ENCODE data around the gene ARHGAP45. TPM values are rescaled to one million over a fixed set of nuclear protein-coding genes. Genes with fewer than 3 reads are reported as not detected.
A peak's percentile ranks its signal among the peaks of the same experiment; 100 is the strongest.

Gene ARHGAP45
- total RNA-seq, 1 donor from 2014 or later: 1.2 TPM

DNA sequence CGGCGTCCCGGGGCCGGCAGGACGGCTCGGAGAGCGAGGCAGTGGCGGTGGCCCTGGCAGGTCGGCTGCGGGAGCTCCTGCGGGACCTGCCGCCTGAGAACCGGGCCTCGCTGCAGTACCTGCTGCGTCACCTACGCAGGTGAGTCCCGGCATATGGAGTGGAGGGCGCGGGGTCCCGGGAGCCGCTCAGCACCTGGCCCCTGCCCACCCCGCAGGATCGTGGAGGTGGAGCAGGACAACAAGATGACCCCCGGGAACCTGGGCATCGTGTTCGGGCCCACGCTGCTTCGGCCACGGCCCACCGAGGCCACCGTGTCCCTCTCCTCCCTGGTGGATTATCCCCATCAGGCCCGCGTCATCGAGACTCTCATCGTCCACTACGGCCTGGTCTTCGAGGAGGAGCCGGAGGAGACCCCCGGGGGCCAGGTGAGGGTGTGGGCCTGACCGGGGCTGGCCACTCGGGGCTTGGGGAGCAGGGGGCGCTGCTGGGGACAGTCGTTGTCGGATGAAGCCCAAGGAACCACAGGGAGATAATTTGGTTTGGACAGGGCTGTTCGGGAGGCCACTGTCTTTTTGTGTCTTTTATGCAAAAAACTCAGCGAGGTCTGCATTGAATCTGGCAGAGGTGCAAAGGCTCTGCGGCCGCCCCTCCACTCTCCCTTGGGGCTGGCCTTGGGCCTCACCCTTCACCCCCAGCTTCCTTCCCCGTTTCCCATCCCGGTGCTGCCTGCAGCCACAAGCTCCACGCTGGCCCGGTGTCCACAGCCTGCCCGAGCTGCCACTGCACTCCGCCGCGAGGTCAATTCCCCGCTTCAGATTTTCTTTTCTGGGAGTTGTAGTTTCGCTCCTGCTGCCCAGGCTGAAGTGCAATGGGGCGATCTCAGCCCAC, 16.2 kb downstream of the ARHGAP45 start:
- no peak for FAIRE-seq
- no peak for DNase-seq (ENCODE audit: low spot score in 2 of 2)

DNA sequence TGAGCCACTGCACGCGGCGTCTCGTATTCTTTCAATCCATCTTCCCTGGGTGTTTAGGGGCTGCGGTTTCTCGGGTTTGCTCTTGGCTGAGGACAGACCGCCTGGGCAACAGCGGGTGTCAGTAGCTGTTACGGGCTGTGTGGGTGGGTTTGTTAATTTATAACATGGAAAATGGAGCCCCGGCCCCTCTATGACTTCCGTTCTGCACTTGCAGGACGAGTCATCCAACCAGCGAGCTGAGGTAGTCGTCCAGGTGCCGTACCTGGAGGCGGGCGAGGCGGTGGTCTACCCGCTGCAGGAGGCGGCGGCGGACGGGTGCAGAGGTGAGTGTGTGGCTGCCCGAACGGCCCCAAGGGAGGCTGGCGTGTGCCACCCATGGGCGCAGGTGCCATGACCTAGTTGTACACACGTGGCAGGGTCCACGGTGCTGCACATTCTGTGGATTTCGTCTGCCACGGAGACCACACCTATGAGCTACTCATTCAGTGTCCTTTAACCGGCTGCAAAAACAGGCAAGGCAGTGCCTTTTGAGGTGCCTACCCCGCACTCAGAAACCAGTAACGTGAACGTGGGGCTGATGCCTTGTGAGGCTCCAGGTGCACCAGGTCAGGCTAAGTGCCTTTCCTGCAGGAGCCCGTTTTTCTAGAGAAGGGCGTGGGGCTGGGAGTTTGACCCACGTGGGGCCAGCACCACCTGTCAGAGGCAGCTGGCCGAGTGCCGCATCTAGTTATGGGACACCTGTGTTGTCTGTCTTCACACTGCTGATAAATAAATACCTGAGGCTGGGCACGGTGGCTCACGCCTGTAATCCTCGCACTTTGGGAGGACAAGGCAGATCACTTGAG, 17.3 kb downstream of the ARHGAP45 start:
- FAIRE-seq (no peak), DNase-seq (ENCODE audit: low spot score in 2 of 2) (no peak)

DNA sequence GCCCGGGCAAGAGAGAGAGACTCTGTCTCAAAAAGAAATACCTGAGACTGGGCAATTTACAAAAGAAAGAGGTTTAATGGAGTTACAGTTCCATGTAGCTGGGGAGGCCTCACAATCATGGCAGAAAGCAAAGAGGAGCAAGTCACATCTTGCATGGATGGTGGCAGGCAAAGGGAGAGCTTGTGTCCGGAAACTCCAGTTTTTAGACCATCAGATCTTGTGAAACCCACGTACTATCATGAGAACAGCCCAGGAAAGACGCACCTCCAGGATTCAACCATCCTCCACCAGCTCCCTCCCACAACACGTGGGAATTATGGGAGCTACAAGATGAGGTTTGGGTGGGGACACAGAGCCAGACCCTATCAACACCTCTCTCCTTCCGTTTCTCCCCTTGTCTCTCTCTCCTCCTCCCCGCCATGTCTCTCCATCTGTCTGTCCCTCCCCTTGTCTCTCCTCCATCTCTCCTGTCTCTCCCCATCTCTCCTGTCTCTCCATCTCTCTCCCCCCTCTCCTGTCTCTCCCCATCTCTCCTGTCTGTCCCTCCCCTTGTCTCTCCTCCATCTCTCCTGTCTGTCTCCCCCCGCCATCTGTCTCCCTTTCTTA, 18.2 kb downstream of the ARHGAP45 start:
- FAIRE-seq (no peak), DNase-seq (ENCODE audit: low spot score in 2 of 2) (no peak)

DNA sequence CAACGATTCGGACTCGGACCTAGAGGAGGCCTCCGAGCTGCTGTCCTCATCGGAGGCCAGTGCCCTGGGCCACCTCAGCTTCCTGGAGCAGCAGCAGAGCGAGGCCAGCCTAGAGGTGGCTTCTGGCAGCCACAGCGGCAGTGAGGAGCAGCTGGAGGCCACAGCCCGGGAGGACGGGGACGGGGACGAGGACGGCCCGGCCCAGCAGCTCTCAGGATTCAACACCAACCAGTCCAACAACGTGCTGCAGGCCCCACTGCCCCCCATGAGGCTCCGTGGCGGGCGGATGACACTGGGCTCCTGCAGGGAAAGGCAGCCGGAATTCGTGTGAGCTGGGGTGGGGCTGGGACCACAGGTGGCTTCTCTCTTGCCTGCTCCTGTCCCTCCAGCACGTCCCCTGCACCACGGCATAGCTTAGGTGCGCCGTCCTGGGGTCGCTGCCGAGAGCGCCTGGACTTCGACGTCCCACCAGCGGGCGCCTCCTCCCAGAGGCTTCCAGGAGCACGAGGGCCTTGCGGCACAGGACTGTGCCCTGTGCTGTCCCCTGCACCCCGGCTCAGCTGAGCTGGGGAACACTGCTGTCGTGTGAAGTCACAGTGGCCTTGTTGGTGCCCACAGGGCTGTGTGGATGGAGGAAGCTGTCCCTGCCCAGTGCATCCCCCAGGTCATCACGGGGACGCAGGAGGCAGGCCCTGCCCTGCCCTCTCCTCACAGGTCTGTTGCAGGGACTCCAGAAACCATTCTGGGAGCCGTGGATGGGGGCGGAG, 18.9 kb downstream of the ARHGAP45 start:
- no peak for FAIRE-seq

DNA sequence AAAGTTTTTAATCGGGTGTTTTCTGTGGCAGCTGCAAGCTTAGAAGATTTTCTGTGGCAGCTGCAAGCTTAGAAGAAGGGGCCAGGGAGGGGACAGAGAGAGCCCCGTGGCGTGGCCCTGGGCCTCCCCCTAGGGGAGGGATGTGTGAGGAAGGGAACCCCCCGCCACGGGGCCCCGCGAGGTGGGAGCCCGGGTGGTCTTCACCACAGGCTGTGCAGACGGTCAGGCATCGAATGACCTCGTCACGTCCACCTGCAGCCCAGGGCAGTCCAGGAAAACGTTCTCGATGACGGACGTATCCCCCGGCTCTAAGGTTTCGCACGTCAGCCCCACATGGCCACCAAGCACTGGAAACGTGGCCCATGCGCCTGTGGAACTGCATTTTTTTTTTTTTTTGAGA, 19.6 kb downstream of the ARHGAP45 start:
- no peak for FAIRE-seq
- DNase-seq (ENCODE audit: low spot score in 2 of 2): no peak

More for the DNA sequence above, 18.9 kb downstream of the ARHGAP45 start:
- no peak for DNase-seq (ENCODE audit: low spot score in 2 of 2)

DNA sequence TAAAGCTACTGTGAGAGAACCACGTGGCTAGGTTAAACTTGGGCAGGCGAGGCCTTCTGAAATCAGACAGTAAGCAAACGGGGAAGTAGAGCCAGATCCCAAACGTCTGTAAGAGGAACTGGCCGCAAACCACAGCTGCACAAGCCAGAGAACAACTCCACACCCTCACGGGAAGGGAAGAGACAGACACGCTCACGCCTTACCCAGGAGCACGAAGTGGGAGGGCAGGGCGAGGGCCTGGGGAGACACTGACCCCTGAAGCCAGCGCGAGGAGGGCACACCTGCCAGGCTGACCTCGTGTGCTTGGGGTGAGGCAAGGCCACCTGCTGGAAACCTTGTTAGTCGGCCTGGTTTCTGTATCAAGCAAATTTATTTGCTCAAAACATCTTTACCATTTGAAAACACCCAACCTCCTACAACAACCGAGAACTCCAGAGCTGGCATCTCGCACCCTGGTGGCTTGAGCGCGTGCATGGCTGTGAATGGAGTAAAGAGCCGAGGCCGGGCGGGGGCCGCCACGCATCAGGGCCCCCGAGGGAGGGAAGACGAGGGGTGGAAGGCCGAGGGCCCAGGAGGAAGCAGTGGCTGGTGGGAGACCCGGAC, 20.9 kb downstream of the ARHGAP45 start:
- DNase-seq (ENCODE audit: low spot score in 2 of 2) (no peak), FAIRE-seq (no peak)

DNA sequence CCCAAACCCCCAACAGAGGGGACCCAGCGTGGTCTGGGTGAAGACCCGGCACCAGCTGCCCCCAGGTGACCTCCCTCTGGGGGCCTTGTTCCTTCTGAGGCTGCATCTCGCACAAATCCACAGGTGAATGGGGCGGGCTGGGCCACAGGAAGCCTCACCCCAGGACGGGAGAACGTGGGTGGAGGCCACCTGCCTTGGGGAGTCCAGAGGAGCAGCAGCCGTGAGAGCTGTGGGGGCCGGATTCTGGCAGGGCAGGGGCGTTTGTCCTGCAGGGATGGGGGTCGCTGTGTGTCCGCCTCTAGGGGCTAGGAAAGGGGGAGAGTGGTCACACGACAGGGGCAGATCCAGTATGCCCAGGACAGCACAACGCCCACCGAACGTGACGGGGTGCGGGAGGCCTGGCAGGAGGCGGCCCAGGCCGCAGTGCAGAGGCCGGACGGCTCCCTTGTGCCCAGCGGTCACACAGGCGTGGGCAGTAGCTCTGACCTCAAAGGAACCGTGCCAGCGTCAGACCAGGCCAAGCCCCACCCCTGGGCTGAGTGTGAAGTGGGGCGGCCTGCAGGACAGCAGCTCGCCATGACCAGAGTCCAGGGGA, 21.5 kb downstream of the ARHGAP45 start:
- DNase-seq (ENCODE audit: low spot score in 2 of 2) (no peak), FAIRE-seq (no peak)

DNA sequence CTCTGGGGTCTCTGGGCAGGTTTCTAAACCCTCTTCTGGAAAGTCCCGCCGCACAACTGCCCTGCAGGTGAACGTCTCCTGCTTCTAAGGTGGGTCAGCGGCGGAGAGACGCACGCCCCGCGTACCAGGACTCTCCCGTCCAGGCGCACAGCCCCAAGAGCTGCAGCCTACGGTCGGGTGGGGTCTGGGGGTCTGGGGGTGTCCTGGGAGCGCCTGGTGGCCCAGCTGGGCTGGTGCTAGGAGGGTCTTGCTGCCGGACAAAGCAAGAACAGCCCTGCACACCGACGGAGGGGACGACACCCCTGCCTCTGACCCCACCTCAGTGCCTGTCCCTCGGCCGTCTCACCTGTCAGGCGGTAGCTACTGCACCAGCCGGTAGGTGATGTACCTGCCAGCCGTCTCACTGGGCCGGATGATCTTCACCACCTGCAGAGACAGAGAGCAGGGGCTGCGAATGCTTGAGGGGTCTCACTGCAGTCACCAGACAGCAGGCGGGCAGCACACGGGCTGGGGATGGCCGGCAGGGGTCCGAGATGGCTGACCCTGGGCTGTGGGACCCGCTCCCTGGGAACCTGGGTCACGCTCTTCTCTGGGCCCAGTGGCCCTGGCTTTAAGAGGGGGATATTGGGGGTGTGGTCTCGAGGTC, 22.3 kb downstream of the ARHGAP45 start:
- no peak for FAIRE-seq
- no peak for DNase-seq (ENCODE audit: low spot score in 2 of 2)

DNA sequence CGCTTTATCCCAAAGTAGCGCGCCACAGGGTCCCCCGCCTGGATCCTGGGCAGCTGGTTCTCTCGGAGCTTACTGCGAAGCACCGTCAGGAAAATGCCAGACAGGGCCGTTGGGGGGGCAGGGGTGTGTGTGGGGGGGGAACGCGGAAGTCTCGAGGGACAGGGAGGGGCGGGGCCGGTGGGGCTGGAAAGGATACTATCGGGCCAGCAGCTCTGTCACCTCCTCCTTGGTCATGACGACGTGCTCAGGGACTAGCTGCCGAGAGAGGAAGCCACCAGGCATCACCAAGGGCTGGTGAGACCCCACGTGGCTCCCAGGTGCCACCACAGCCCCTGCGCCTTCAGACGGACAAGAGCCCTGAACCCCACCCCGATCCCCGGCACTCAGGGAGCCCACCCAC, 22.9 kb downstream of the ARHGAP45 start:
- FAIRE-seq (no peak), DNase-seq (ENCODE audit: low spot score in 2 of 2) (no peak)

DNA sequence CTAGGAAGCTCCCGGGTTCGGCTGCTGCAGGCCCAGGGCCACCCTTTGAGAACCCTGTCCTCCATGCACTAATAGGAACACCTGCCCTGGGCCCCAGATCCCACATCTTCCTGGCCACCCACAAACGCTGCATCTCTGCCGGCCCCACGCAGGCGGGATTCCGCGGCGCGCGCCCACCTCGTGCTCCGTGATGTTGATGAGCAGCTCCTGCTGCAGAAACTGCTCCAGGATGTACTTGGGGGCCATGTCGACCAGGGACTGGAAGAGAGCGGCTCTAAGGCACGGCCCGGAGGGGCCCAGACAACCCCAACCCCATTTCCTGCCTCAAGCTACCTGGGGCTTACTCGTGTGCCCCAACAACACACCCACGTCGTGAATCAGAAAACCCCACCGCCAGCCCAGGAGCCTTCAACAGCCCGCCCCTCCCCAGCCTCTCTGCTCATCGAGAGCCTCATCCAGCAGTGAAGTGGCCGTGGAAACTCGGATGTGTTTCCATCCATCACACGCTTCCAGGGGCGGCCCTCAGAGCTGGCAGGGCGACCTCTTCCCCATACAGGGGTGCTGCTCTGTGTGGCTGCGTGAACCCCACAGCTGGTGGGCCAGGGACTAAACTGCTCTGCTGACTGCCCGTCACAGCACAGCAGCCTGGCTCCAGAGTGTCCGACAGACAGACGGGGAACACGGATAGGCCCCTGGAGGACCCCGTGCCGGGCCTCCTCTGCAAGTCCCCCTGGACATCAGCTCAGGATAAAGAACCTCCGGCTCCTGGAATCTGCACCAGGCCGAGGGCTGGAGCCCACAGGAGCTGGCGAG, 24.0 kb downstream of the ARHGAP45 start:
- no peak for DNase-seq (ENCODE audit: low spot score in 2 of 2)
- no peak for FAIRE-seq

DNA sequence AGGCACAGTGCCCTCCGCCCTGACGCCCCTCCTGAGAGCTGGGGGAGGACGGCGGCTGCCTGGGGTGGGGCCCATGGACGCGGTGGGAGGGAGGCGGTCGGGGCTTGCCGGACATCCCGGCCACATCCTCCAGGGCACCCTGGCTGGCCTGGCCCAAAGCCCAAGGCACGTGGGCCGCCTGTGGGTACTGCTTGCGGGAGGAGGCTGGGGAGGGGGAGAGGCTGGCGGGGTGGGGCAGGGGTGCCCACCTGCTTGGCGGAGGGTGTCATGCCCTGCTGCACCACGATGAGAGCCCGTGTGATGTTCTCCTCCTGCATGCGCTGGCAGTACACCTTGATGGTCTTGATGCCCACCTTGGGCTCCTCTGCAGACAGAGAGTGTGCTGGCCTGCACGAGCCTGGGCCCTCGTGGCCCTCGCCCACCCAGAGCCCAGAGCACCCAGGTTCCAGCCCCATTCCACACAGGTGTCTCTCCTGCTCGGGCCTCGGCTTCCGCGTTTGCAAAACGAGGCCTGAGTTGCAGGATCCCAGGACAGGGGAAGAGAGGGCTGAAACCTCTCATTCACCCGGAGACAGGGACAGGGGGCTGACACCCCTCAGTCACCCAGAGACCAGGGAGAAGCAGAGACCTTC, 24.7 kb downstream of the ARHGAP45 start:
- FAIRE-seq: no peak

DNA sequence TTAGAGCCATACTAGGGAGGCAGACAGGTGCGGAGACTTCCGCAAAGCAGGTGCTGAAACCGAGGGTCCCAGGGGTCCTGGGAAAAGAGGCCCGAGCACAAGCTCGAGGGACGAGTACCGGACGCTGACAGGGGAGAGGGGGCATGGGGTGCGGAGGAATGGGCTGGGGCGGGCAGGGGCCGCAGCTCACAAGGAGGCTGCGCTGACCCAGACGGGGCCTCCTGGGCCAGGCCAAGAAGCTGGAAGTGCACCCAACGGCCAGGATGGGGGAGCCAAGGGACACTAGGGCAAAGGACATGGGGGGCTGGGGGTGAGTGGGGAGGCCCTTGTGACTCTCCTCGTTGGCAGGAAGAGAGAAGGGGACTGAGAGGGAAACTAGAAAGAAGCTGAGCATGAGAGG, 26.4 kb downstream of the ARHGAP45 start:
- DNase-seq (ENCODE audit: low spot score in 2 of 2): no peak
- no peak for FAIRE-seq

More for the DNA sequence above, 24.7 kb downstream of the ARHGAP45 start:
- no peak for DNase-seq (ENCODE audit: low spot score in 2 of 2)

DNA sequence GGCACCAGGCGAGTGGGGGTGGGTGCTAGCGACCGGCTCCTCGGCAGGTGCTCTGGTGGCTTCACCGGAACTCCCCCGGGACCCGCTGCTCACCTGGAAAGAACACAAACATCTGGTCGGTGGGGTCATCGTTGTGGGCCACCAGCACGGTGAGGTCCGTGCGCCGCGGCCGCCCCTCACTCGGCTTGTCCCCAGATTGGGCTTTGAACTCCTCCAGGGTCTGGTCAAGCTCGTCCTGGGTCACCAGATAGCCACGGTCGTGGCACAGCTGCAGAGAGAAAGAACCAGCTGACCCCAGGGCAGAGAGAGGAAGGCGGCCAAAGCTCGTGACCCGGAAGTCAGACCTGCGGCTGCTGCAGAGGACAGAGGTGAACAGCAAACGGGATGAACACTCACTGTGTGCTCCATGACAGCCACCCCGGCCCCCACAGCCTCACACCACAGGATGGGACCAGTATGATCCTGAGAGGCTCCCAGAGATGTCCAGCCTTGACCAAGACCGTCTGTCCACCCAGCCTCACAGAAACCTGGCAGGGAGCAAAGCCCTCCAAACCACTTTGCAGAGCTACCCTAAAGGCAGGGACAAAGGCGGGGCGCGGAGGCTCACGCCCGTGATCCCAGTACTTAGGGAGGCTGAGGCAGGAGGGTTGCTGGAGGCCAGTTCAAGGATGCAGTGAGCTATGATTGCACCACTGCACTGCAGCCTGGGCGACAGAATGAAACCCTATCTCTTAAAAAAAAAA, 27.0 kb downstream of the ARHGAP45 start:
- DNase-seq (ENCODE audit: low spot score in 2 of 2) (no peak), FAIRE-seq (no peak)

DNA sequence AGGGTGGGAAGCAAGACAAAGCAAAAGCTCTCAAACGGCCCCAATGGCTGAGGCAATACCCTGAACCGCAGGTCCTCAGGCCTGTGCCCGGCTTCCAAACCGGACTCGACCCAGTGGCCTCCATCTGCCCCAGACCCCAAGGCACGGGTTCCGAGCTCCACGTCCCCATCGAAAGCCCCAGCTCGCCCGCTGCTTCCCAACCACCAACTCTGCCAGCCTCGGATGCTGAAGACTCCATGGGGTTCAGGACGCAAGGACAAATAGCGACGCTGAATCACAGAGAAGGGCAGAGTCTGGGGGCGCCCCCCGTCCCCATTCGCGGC, 27.6 kb downstream of the ARHGAP45 start:
- DNase-seq (ENCODE audit: low spot score in 2 of 2) (no peak), FAIRE-seq (no peak)

DNA sequence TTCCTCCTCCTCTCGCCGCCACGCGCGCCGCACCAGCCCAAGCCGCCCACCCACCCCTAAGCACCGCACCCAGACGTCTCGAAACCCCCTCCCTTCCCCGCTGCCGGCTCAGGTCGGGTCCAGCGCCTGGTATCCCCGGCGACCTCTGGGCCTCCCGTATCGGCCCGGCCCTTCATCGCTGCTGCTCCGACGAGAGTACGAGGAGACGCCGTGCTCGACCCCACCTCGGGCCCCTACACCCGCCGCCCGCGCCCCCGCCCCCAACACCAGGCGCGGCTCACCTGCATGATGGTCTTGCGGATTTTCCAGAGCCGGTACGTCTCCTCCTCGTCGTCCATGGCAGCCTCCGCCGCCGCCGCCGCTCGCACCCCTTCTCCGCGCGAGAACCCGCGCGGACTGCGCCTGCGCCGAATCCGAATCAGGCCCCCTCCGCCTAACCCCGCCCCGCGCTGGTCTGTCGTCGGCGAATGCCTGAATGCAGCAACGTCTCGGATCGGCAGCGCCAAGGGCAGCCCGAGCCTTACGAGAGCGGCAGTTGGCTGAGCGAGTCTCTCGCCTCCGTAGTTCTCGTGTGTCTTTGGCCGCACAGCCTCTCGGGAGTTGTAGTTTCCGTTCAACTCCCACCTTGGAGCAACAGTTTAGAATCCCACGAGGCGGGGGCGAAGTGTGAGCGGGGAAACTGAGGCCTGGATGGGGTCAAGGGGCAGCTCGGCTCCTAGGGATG, 28.2 kb downstream of the ARHGAP45 start, which contains the start of gene POLR2E:
POLR2E (minus strand) TSS at position 398 of the 724 bp plus-strand sequence; CDS start at position 338, 60 bp downstream.
- FAIRE-seq (peak; percentile 8), DNase-seq (ENCODE audit: low spot score in 2 of 2) (peak; percentile 100)

DNA sequence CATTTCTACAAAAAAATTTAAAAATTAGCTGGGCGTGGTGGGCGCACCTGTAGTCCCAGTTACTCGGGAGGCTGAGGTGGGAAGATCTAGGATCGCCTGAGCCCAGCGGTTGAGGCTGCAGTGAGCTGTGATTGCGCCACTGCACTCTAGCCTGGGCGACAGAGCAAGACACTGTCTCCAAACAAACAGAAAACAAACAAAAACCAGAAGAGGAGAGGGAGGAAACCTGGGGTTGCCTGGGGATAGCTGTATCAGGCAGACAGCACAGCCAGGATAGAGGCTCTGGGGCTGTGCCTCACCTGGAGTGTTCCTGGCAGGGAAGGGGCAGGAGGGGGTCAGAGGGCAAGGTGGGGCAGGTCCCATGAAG, 30.8 kb downstream of the ARHGAP45 start:
- DNase-seq (ENCODE audit: low spot score in 2 of 2): no peak
- no peak for FAIRE-seq

Data from frontal cortex (tissue), 4 donors.